SH-SY5Y (cell line): Measurements from ENCODE around the gene PET100.

Source experiments
- GATA2 ChIP-seq: IDR thresholded peaks from 2 replicates; pipeline ENCODE4 v1.6.1; 2011; ENCODE audit warnings: mild to moderate bottlenecking, low read depth, low read length
- GATA3 ChIP-seq: IDR thresholded peaks from 2 replicates; pipeline ENCODE4 v1.6.1; 2011; ENCODE audit warnings: low read depth, mild to moderate bottlenecking, low read length, moderate library complexity

Gene PET100

DNA sequence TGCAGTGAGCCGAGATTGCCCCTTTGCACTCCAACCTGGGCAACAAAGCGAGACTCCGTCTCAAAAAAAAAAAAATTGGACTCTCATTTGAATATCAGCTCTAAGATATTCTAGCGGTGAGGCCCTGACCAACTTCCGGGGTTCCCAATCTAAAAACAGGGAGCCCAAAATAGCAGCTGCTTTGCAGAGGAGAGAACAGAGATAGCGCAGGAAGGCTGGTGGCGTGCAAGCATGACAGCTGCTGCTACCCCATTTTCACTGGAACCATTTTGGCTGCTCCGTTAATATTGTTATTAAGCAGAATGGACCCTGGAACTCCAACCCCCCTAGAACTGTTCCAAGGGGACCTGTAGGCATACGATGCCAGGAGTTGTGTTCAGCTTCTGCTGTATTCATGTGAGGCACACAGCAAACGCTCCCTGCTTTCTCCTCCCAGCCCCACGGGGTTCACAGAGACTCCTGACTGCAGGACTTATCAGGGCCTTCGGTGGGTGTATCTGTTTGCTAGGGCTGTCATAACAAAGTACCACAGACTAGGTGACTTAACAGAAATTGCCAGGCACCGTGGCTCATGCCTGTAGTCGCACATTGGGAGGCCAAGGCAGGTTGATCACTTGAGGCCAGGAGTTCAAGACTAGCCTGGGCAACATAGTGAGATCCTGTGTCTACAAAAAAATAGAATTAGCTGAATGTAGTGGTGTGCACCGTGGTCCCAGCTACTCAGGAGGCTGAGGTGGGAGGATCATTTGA lies 18.8 kb downstream of the PET100 start:
- TF ChIP-seq GATA3 (no peak), GATA2 (no peak)

DNA sequence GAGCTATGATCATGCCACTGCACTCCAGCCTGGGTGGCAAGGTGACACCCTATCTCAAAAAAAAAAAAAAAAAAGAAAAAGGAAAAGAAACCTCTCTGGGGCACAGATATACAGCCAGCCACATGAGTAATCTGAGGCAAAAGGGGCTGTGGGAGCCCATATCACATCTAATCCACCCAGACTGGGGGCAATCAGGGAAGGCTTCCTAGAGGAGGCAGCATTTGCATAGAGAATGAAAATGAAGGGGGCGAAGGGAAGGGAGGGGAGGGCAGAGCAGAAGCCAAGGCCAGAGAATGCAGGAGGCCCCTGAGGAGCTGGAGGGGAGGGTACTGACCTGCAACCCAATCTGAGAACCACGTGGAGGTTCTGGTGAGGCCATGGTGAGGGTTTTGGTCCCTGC lies 20.6 kb downstream of the PET100 start:
- TF ChIP-seq GATA2, result no peak
- TF ChIP-seq GATA3, result no peak

DNA sequence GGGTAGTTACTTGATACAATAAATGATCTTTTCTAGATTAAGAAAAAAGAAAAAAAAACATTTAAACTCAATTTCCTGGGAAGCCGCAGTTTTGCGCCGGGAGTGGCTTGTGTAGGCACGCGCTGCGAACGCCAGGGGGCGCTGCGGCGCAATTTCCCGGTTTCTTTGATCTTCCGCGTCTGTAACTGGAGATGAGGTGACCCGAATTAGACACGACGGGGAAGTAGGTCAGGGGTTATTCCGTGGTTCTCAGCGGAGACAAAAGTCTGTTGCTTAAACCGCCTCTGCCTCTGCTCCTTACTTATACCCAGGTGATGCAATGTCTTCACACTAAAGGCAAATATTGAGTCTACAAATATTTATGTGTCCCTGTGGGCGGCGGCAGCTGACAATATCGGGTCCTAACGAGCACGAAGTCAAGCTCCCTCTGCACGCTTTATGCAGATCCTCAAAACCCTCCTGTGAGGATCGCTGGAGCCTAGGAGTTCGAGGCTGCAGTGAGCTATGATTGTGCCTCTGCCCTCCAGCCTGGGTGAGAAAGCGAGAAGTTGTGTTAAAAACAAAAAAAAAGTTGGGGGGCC lies 22.6 kb downstream of the PET100 start:
- no peak for TF ChIP-seq GATA3
- no peak for TF ChIP-seq GATA2

GRCh38 chr19:7654401-7654800 lies 24.8 kb downstream of the PET100 start:
- TF ChIP-seq GATA2, result no peak
- TF ChIP-seq GATA3, result no peak

GRCh38 chr19:7655581-7655980 lies 26.0 kb downstream of the PET100 start:
- TF ChIP-seq GATA2 (no peak), GATA3 (no peak)

GRCh38 chr19:7657131-7657751 lies 27.6 kb downstream of the PET100 start:
- TF ChIP-seq GATA2, result no peak
- TF ChIP-seq GATA3, result no peak

DNA sequence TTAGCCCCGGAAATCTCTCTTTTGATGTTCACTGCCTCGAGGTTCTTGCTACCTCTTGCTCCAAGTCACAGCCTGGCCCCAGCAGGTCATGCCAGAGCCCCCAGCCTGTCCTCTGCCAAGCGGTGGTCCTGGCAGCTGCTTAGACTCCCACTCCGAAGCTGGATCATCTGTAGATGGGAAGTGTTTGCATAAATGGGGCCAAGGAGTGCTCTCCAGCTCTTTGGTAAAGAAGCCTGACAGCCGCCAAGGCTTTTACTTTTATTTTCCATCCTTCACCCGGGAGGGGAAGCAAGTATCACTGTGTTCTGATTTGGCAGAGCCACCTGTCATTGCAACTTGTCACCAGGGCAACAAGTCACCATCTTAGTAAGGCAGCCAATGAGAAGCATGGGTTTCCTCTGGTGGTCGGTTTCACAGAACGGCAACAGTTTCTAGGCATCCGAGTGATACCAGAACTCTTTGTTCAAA lies 28.7 kb downstream of the PET100 start:
- TF ChIP-seq GATA3, result no peak
- no peak for TF ChIP-seq GATA2

GRCh38 chr19:7661744-7662538 lies 32.3 kb downstream of the PET100 start:
- no peak for TF ChIP-seq GATA3
- TF ChIP-seq GATA2, result no peak

DNA sequence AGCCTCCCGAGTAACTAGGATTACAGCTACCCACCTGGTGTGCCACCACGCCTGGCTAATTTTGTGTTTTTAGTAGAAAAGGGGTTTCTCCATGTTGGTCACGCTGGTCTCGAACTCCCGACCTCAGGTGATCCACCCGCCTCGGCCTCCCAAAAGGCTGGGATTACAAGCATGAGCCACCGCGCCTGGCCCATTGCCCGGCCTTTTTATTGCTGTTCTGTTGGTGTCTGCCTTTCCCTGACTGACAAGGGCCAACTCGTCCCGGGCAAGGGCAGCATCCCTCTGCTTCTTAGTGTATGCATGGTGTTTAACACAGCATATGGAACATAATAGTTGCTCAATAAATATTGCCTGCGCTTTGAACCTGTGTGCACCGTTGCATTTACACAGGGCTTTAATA lies 33.1 kb downstream of the PET100 start:
- TF ChIP-seq GATA3, result no peak
- no peak for TF ChIP-seq GATA2

GRCh38 chr19:7663706-7664105 lies 34.1 kb downstream of the PET100 start:
- no peak for TF ChIP-seq GATA2
- no peak for TF ChIP-seq GATA3

- TF ChIP-seq GATA2 (no peak), GATA3 (no peak)
Observed at GRCh38 chr19:7665076-7665475, 35.5 kb downstream of the PET100 start.

DNA sequence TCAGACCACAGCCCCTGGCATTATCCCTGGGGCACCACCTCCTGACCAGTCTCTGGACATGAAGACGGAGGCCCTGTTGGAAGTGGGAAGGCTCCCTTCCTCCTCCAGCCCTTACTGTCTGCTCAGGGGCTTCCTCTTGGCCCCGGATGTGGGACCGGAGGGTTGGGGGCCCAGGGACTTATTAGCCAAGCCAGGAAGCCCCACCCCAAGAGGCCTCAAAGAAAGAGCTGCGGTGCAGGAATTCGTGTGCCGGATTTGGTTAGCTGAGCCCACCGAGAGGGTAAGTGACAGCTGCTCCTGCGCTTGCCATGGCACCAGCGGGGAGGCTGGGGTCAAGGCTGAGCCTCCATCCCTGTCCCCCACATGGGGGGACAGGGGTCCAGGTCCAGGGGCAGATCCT lies 39.2 kb downstream of the PET100 start, which contains the start of gene RETN:
Gene RETN, plus strand, starts transcription at position 208 of the 400 bp plus-strand sequence. CDS start 278 bp downstream, outside the sequence.
- TF ChIP-seq GATA3 (no peak), GATA2 (no peak)

- TF ChIP-seq GATA3 (no peak), GATA2 (no peak)
Observed at GRCh38 chr19:7669641-7670040, 40.0 kb downstream of the PET100 start.
